ENCODE data around the gene BMP8B. TPM values are rescaled to one million over a fixed set of nuclear protein-coding genes. Genes with fewer than 3 reads are reported as not detected.

Gene BMP8B
- total and polyA plus RNA-seq, 8 donors: 0.14 to 5.2 (median 0.68) TPM; not detected in 1

DNA sequence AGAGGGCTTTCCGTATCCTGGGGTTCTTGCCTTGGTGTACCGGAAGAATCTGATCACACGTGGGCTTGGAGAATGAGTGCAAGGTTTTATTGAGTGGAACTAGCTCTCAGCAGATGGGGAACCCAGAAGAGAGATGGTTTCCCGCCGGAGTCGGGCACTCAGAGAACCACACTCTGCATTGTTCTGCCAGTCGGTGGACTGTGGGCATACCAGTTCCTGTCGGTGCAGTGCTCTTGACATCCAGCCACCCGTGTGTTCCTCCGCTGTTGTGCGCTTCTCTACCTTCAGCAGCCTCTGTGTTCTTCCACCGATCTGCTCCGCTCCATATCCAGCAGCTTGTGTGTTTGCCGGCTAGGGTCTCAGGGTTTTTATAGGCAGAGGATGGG is 60.7 kb downstream of the BMP8B start:
- intact Hi-C loops (cut with DNase I; ENCODE audit: low total_unique reads): no loop called here
- no peak for TF ChIP-seq EP300 (IDR thresholded peaks at IDR 0.05)
- Histone ChIP-seq H3K4me1 (no peaks in the 10 kb centered on the region), H3K27ac (no peak overlapping the region), H3K36me3 (no peaks in the 10 kb centered on the region), H3K4me3 (no peak overlapping the region), H3K9me3 (no peaks in the 10 kb centered on the region), H3K27me3 (peaks cover 5 to 61% (median 33%) of the 10 kb centered on the region in 3 donors)
- WGBS, 5 donors: 62 to 68% (median 66%) methylated on average over 14 of the region's 14 CpGs
- DNase-seq: no peak

DNA sequence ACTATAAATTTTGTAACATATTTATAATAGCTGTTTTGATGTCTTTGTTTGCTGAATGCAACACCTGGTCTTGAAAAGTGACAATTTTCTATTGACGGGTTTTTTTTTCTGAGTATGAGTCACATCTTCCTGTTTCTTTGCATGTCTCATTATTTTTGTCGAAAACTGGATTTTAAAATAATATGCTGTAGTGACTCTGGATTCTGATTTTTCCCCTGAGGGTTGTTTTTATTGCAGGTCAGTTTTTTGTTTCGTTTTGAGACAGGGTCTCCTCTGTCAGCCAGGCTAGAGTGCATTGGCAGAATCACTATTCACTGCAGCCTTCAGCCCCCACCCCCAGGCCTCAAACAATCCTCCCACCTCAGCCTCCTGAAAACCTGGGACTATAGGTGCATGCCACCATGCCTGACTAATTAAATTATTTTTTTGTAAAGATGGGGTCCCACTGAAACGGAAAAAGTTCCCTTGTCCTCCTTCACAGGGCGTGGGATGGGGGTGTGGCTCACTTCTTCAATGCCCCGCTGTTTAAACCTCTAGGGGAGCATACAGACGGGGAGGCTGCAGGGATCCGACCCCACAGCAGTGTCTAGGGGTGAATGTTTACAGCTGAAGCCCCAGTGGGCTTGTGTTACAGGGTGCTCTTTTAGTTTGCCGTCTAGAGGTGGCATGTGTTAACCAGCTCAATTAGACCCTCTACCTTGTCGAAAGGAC is 61.3 kb downstream of the BMP8B start:
- H3K9me3 ChIP-seq: peaks cover 0 to 5% (median 0%) of the 10 kb centered on the region in 4 donors
- H3K36me3 ChIP-seq: no peaks in the 10 kb centered on the region
- no peak for TF ChIP-seq POLR2A (IDR thresholded peaks at IDR 0.05)
- TF ChIP-seq, protein P1, sequence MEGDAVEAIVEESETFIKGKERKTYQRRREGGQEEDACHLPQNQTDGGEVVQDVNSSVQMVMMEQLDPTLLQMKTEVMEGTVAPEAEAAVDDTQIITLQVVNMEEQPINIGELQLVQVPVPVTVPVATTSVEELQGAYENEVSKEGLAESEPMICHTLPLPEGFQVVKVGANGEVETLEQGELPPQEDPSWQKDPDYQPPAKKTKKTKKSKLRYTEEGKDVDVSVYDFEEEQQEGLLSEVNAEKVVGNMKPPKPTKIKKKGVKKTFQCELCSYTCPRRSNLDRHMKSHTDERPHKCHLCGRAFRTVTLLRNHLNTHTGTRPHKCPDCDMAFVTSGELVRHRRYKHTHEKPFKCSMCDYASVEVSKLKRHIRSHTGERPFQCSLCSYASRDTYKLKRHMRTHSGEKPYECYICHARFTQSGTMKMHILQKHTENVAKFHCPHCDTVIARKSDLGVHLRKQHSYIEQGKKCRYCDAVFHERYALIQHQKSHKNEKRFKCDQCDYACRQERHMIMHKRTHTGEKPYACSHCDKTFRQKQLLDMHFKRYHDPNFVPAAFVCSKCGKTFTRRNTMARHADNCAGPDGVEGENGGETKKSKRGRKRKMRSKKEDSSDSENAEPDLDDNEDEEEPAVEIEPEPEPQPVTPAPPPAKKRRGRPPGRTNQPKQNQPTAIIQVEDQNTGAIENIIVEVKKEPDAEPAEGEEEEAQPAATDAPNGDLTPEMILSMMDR (IDR thresholded peaks at IDR 0.05): no peak
- TF ChIP-seq EP300 (IDR thresholded peaks at IDR 0.05): no peak
- TF ChIP-seq POLR2AphosphoS5 (IDR thresholded peaks at IDR 0.05): no peak
- H3K4me3 ChIP-seq: no peak overlapping the region
- H3K4me1 ChIP-seq: no peaks in the 10 kb centered on the region
- no peak for DNase-seq
- WGBS, 5 donors: 37 to 60% (median 47%) methylated on average over 8 to 10 of the region's 10 CpGs
- peaks cover 5 to 56% (median 28%) of the 10 kb centered on the region in 3 donors for H3K27me3 ChIP-seq
- intact Hi-C loops (cut with DNase I; ENCODE audit: low total_unique reads): no loop called here
- no peak overlapping the region for H3K27ac ChIP-seq

DNA sequence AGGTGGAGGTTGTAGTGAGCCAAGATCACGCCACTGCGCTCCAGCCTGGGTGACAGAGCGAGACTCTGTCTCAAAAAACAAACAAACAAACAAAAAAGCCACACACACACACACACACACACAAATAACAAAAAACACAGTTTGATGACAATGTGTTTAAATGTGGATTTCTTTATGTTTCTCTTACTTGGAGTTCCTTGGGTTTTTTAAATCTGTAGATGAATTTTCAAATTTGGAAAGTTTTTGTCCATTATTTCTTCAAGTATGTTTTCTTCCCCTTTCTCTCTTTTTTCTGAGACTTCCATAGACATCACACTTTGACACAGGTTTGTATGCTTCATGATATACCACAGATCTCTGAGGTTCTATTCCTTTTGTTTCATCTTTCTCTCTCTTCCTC is 62.1 kb downstream of the BMP8B start:
- Histone ChIP-seq H3K4me1 (no peaks in the 10 kb centered on the region), H3K27me3 (peaks cover 5 to 51% (median 24%) of the 10 kb centered on the region in 3 donors), H3K27ac (no peak overlapping the region), H3K9me3 (peaks cover 0 to 7% (median 0%) of the 10 kb centered on the region in 4 donors), H3K4me3 (no peak overlapping the region), H3K36me3 (no peaks in the 10 kb centered on the region)
- TF ChIP-seq POLR2AphosphoS5 (IDR thresholded peaks at IDR 0.05): no peak
- TF ChIP-seq, protein P1 (IDR thresholded peaks at IDR 0.05): no peak
- no peak for TF ChIP-seq POLR2A (IDR thresholded peaks at IDR 0.05)
- 67 to 86% (median 69%) methylated on average over 3 of the region's 3 CpGs for WGBS, 5 donors
- no peak for DNase-seq
- intact Hi-C loops (cut with DNase I; ENCODE audit: low total_unique reads): no loop called here

DNA sequence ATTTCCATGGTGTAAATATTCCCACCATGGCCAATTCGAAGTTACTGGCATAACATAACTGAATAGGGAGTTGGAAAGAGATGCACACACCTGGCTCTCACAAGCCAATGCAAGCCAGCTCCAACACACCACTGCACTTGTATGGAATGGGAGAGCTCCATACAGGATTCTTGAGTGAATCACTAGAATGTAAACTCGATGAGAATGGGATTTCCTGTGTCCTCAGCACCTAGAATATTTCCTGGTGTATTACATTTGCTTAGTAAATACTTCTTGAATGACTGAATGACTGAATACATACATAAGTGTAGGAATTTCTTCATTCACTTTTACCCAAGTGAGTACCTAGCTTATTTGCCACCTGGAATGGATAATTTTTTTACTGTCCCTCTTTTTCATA is 66.2 kb downstream of the BMP8B start:
- Histone ChIP-seq H3K4me1 (no peaks in the 10 kb centered on the region), H3K36me3 (no peaks in the 10 kb centered on the region), H3K9me3 (peaks cover 0 to 7% (median 0%) of the 10 kb centered on the region in 4 donors), H3K4me3 (no peak overlapping the region), H3K27ac (no peak overlapping the region), H3K27me3 (peaks cover 0 to 36% (median 6%) of the 10 kb centered on the region in 3 donors)
- intact Hi-C loops (cut with DNase I; ENCODE audit: low total_unique reads): loop anchor here (5.0 kb wide), 1 partner anchor 115 kb away; no protein-coding TSS in a partner anchor
- no peak for DNase-seq
- TF ChIP-seq POLR2A (IDR thresholded peaks at IDR 0.05) (no peak), POLR2AphosphoS5 (IDR thresholded peaks at IDR 0.05) (no peak), EP300 (IDR thresholded peaks at IDR 0.05) (no peak)
- TF ChIP-seq, protein P1 (IDR thresholded peaks at IDR 0.05): no peak
- WGBS, 5 donors: 9 to 42% (median 16%) methylated on average over 2 of the region's 2 CpGs

DNA sequence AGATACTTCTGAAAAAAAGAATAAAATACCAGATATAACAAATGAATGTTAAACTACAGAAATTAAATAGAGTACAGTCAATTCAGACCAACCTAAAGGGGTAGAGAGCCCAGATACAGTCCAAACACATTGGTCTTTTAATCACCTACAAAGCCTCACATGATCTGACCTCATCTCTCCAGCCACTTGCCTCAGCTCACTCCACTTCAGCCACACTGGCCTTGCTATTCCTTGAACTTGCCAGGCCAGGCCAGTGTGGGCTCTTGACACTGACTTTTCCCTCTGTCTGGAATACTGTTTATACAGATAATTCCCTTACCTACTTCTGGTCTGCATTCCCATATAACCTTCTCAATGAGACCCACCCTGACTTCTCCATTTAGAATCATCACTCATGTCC is 67.0 kb downstream of the BMP8B start:
- no peak for DNase-seq
- Histone ChIP-seq H3K4me1 (no peaks in the 10 kb centered on the region), H3K36me3 (no peaks in the 10 kb centered on the region), H3K4me3 (no peak overlapping the region), H3K27ac (no peak overlapping the region), H3K27me3 (peaks cover 0 to 41% (median 9%) of the 10 kb centered on the region in 3 donors), H3K9me3 (peaks cover 0 to 7% (median 0%) of the 10 kb centered on the region in 4 donors)
- intact Hi-C loops (cut with DNase I; ENCODE audit: low total_unique reads): loop anchor here (5.0 kb wide), 1 partner anchor 114 kb away; no protein-coding TSS in a partner anchor
- TF ChIP-seq POLR2AphosphoS5 (IDR thresholded peaks at IDR 0.05): no peak
